H1 (cell line): ENCODE results near the gene PRSS22. TPM values are rescaled to one million over a fixed set of nuclear protein-coding genes. Genes with fewer than 3 reads are reported as not detected.

Experiments used
- CTCF ChIA-PET: fragments of 300-600 bp; sonication (Branson Sonifier 250); formaldehyde crosslinking; loops from one replicate; lab custom pipeline; 2021; ENCODE audit not compliant: partially characterized antibody; lab: Charles Lee
- POLR2A ChIA-PET: fragments of 300-600 bp; sonication (Branson Sonifier 250); formaldehyde crosslinking; loops from one replicate; lab custom pipeline; 2021; ENCODE audit warnings: inconsistent platforms; ENCODE audit not compliant: partially characterized antibody; lab: Charles Lee
- DNase-seq, 2 experiments: peaks; one replicate each; pipeline versions ENCODE4 v3.0.0 to v3.0.0-alpha.2; 2010 to 2022; ENCODE audit warnings: low spot score in 2 of 2, low read depth in 1 of 2, mixed read lengths in 1 of 2
- FAIRE-seq: peaks from 2 replicates; lab custom pipeline; 2011; peaks lifted over from hg19 to GRCh38; lab: Jason Lieb, UNC
- H2AFZ ChIP-seq: 2 replicates; pipeline ENCODE4 v1.8.1; 2012; ENCODE audit warnings: low read length, inconsistent platforms
- H2AK5ac ChIP-seq: 2 replicates; pipeline ENCODE4 v1.6.1; 2013; ENCODE audit warnings: low read depth, low read length
- H2BK120ac ChIP-seq: replicated peaks from 2 replicates; pipeline ENCODE3; 2013; ENCODE audit warnings: low read depth, low read length, inconsistent platforms
- H2BK12ac ChIP-seq: 2 replicates; pipeline ENCODE4 v1.6.1; 2013; ENCODE audit warnings: low read depth, low read length
- H2BK15ac ChIP-seq: 2 replicates; pipeline ENCODE4 v1.6.1; 2013; ENCODE audit warnings: low read length
- H2BK20ac ChIP-seq: 2 replicates; pipeline ENCODE4 v1.6.1; 2013; ENCODE audit warnings: low read length
- H2BK5ac ChIP-seq: 2 replicates; pipeline ENCODE4 v1.6.1; 2013; ENCODE audit warnings: low read depth, low read length
- H3K14ac ChIP-seq: 2 replicates; pipeline ENCODE4 v1.6.1; 2013; ENCODE audit warnings: inconsistent platforms; ENCODE audit not compliant: insufficient read length
- H3K18ac ChIP-seq: 2 replicates; pipeline ENCODE4 v1.6.1; 2013; ENCODE audit warnings: low read length; ENCODE audit errors: extremely low read depth
- H3K23ac ChIP-seq: 2 replicates; pipeline ENCODE4 v1.6.1; 2013; ENCODE audit warnings: inconsistent platforms; ENCODE audit not compliant: insufficient read length
- H3K23me2 ChIP-seq: 2 replicates; pipeline ENCODE4 v1.6.1; 2013; ENCODE audit warnings: low read depth, low read length
- H3K27ac ChIP-seq: 2 replicates; pipeline ENCODE4 v1.6.1; 2011; ENCODE audit warnings: low read depth, low read length, inconsistent platforms
- H3K27me3 ChIP-seq, 4 experiments: replicated peaks in 1 of 4; 1 replicate in 1 of 4; 2 replicates in 3 of 4; pipeline versions ENCODE4 v1.6.1 to v1.8.1; 2011 to 2013; ENCODE audit warnings: low read length in 3 of 4, mild to moderate bottlenecking in 3 of 4, inconsistent platforms in 2 of 4, mixed read lengths in 2 of 4, moderate library complexity in 1 of 4; ENCODE audit not compliant: control insufficient read depth in 3 of 4, insufficient read depth in 3 of 4; ENCODE audit errors: extremely low read depth in 1 of 4
- H3K36me3 ChIP-seq, 4 experiments: 2 replicates each; pipeline versions ENCODE4 v1.6.1 to v1.8.1; 2011 to 2013; ENCODE audit warnings: mild to moderate bottlenecking in 4 of 4, low read length in 3 of 4, moderate library complexity in 2 of 4, control low read depth in 1 of 4, inconsistent platforms in 1 of 4; ENCODE audit not compliant: insufficient read depth in 4 of 4, control insufficient read depth in 2 of 4
- H3K4ac ChIP-seq: replicated peaks from 2 replicates; pipeline ENCODE3; 2013; ENCODE audit warnings: low read length, low read depth, mixed read lengths, inconsistent platforms; ENCODE audit not compliant: insufficient read length
- H3K4me1 ChIP-seq, 4 experiments: replicated peaks in 1 of 4; 1 replicate in 1 of 4; 2 replicates in 3 of 4; pipeline versions ENCODE4 v1.6.1 to v1.8.1; 2011 to 2013; ENCODE audit warnings: low read length in 3 of 4, inconsistent platforms in 2 of 4, mixed read lengths in 1 of 4; ENCODE audit not compliant: insufficient read depth in 4 of 4, control insufficient read depth in 3 of 4
- H3K4me2 ChIP-seq, 2 experiments: 2 replicates each; pipeline versions ENCODE4 v1.6.1 to v1.8.1; 2011 to 2013; ENCODE audit warnings: low read depth in 2 of 2, low read length in 2 of 2, control low read depth in 1 of 2, inconsistent platforms in 1 of 2, mild to moderate bottlenecking in 1 of 2; ENCODE audit not compliant: insufficient read depth in 1 of 2
- H3K4me3 ChIP-seq, 4 experiments: fragments of 200-600, 300-600 bp in 1 of 4; sonication (generic), shearing (Covaris generic), sonication (Bioruptor Twin) in 1 of 4; 2 replicates each; pipeline versions ENCODE4 v1.5.1 to v1.8.1; 2011 to 2016; ENCODE audit warnings: low read length in 4 of 4, low read depth in 3 of 4, control low read depth in 2 of 4, inconsistent platforms in 2 of 4, mild to moderate bottlenecking in 2 of 4, mixed read lengths in 1 of 4, moderate library complexity in 1 of 4; ENCODE audit not compliant: insufficient read depth in 2 of 4; ENCODE audit errors: extremely low read depth in 1 of 4
- H3K56ac ChIP-seq: replicated peaks from 2 replicates; pipeline ENCODE3; 2013; ENCODE audit warnings: low read depth, mild to moderate bottlenecking, mixed read lengths, low read length, inconsistent platforms; ENCODE audit not compliant: insufficient read length
- H3K79me1 ChIP-seq: 2 replicates; pipeline ENCODE4 v1.6.1; 2013; ENCODE audit warnings: low read depth, low read length, control low read depth
- H3K79me2 ChIP-seq, 2 experiments: 2 replicates each; pipeline versions ENCODE4 v1.6.1 to v1.8.1; 2012 to 2013; ENCODE audit warnings: low read length in 2 of 2, mild to moderate bottlenecking in 2 of 2, inconsistent platforms in 1 of 2; ENCODE audit not compliant: insufficient read depth in 2 of 2, control insufficient read depth in 1 of 2
- H3K9ac ChIP-seq, 4 experiments: replicated peaks in 1 of 4; 1 replicate in 1 of 4; 2 replicates in 3 of 4; pipeline versions ENCODE4 v1.6.1 to v1.8.1; 2011 to 2013; ENCODE audit warnings: low read depth in 3 of 4, low read length in 3 of 4, control low read depth in 2 of 4, mild to moderate bottlenecking in 2 of 4, moderate library complexity in 2 of 4, inconsistent platforms in 1 of 4; ENCODE audit errors: extremely low read depth in 1 of 4
- H3K9me3 ChIP-seq, 2 experiments: 2 replicates each; pipeline versions ENCODE4 v1.6.1 to v1.8.1; 2012 to 2013; ENCODE audit warnings: mild to moderate bottlenecking in 2 of 2, moderate library complexity in 2 of 2, control low read depth in 1 of 2, inconsistent platforms in 1 of 2, low read depth in 1 of 2, low read length in 1 of 2, mixed read lengths in 1 of 2; ENCODE audit not compliant: insufficient read depth in 2 of 2
- H4K20me1 ChIP-seq, 2 experiments: replicated peaks in 1 of 2; 2 replicates each; pipeline versions ENCODE3 to v1.8.1; 2011 to 2013; ENCODE audit warnings: inconsistent platforms in 2 of 2, low read length in 2 of 2, mild to moderate bottlenecking in 1 of 2; ENCODE audit not compliant: insufficient read depth in 2 of 2, control insufficient read depth in 1 of 2
- H4K5ac ChIP-seq: 2 replicates; pipeline ENCODE4 v1.6.1; 2013; ENCODE audit warnings: low read length, low read depth, mixed read lengths, inconsistent platforms; ENCODE audit not compliant: insufficient read length
- H4K8ac ChIP-seq: 2 replicates; pipeline ENCODE4 v1.8.0; 2013; ENCODE audit warnings: mild to moderate bottlenecking, moderate library complexity, low read length, inconsistent platforms; ENCODE audit not compliant: insufficient read depth; ENCODE audit errors: extremely low read depth
- H4K91ac ChIP-seq: replicated peaks from 2 replicates; pipeline ENCODE3; 2013; ENCODE audit warnings: low read length, mixed read lengths, inconsistent platforms; ENCODE audit not compliant: insufficient read length
- KDM1A ChIP-seq: fragments of 200-600, 300-600 bp; sonication (generic); IDR thresholded peaks from 2 replicates; pipeline ENCODE4 v1.7.1; 2016; ENCODE audit warnings: mild to moderate bottlenecking, low read length, borderline replicate concordance
- KDM5A ChIP-seq: fragments of 200-600 bp; IDR thresholded peaks from 2 replicates; pipeline ENCODE4 v1.7.1; 2012; ENCODE audit warnings: mild to moderate bottlenecking, low read length, inconsistent platforms, mixed read lengths
- WGBS, 2 experiments: shearing (Covaris generic) in 1 of 2; methylation state at CpG; one replicate each; pipeline versions ENCODE4 v1.1.6 to v1.1.7; 2013 to 2015; ENCODE audit warnings: low lambda C conversion rate in 2 of 2, mixed read lengths in 2 of 2, inconsistent platforms in 1 of 2, low coverage in 1 of 2, missing lambda C conversion rate in 1 of 2; ENCODE audit not compliant: insufficient replicate concordance in 2 of 2, insufficient coverage in 1 of 2, insufficient read length in 1 of 2; ENCODE audit errors: extremely low coverage in 1 of 2, missing lambda C conversion rate in 1 of 2; 5-methylcytosine and 5-hydroxymethylcytosine counted together
- polyA plus RNA-seq, 7 experiments: library from polyadenylated mRNA; depleted of rRNA in 3 of 7; stranded (reverse) in 5 of 7; unstranded in 2 of 7; fragments of >200 nt in 5 of 7; fragments of 200-250 nt in 2 of 7; gene quantifications; 1 replicate in 5 of 7; 2 replicates in 1 of 7; 4 replicates in 1 of 7; pipeline versions ENCODE4 v1.2.1 to v1.2.3, GENCODE V29; 2011 to 2013; ENCODE audit warnings: missing spikeins in 2 of 7, mixed read lengths in 2 of 7
- total RNA-seq: library from RNA; stranded (reverse); fragmentation: NEBNext Ultra II Directional; extraction: Animal tissue kit (Norgen Biotek cat#: 25700); gene quantifications from 2 replicates; pipeline ENCODE4 v1.2.1, GENCODE V29; 2021

The PRSS22 gene
- total and polyA plus RNA-seq, 2 of the 8 experiments (the other 6 are each of a cell fraction or from before 2014, with no cell fraction given), result 4.0 to 4.4 TPM

DNA sequence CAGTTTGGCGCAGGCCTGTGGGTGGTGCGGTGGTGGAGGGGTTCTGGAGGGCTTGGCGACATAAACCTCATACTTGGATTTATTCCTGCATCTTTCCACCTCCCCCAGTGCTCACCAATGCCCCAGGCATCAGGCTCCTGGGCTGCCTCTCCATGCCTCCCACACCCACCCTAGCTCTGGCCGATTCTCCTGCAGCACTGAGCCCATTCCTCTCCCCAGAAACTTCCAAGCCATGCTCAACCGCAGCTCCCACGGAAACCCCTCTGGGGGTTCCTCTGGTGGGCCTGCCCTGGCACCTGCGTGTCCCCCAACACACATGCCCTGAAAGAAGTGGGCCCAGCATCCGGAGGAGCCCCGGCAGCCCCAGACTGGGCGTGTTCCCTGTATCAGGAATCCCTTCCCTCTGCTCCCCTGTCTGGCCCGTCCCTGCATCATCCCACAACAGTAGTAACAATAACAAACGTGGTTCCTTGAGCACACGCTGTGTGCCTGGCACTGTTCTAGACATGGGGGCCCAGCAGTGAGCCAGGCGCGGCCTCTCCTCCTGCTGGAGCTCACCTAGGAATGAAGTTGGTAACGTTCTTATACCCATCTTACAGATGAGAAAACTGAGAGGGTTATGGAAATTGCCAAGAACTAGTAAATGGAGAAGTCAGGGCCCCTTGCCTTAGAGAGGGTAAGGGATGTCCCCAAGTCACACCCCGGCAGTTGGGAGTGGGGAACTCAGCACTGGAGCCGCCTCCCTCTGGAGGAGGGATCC lies 38.6 kb downstream of the PRSS22 start:
- H3K36me3 ChIP-seq, result no peaks in the 10 kb centered on the region
- H2BK12ac ChIP-seq, result no peak overlapping the region
- H4K91ac ChIP-seq, result no peak overlapping the region
- 0 out of 2 replicates have a peak, but pooled peaks have one; percentile 17 for TF ChIP-seq KDM1A
- no peak for TF ChIP-seq KDM5A
- 87% methylated on average over 18 of the region's 18 CpGs; no CpG with 5 or more reads in 1 of the 2 experiments for WGBS, 2 experiments
- H2AFZ ChIP-seq, result no peak overlapping the region
- POLR2A ChIA-PET, result interaction anchor here (1.4 kb wide), 1 partner anchor 41 kb away, joined by 5 read pairs; no protein-coding TSS in a partner anchor
- H2BK15ac ChIP-seq, result 0 out of 2 replicates have a peak overlapping the region, but pooled peaks have one; percentile 81
- no peak overlapping the region for H2AK5ac ChIP-seq
- no peak overlapping the region for H3K27ac ChIP-seq
- no peak overlapping the region for H3K23ac ChIP-seq
- H4K5ac ChIP-seq, result no peak overlapping the region
- H3K4me2 ChIP-seq, result no peak overlapping the region
- no peak overlapping the region for H2BK20ac ChIP-seq
- H3K4me1 ChIP-seq, result peaks cover 0 to 4% (median 0%) of the 10 kb centered on the region in 4 experiments; a peak in 1 of 7 replicates
- no peak overlapping the region for H4K8ac ChIP-seq
- H3K79me2 ChIP-seq, result no peaks in the 10 kb centered on the region
- no peak overlapping the region for H2BK5ac ChIP-seq
- H3K18ac ChIP-seq, result no peak overlapping the region
- DNase-seq, result no peak
- no peaks in the 10 kb centered on the region for H3K79me1 ChIP-seq
- H3K14ac ChIP-seq, result no peak overlapping the region
- CTCF ChIA-PET, result interaction anchor here (1.0 to 1.4 kb wide), 3 partner anchors 19 to 51 kb away, joined by 3 to 4 read pairs (median 3); no protein-coding TSS in a partner anchor
- H3K23me2 ChIP-seq, result no peaks in the 10 kb centered on the region
- H3K9ac ChIP-seq, result no peak overlapping the region
- no peak for FAIRE-seq
- H3K9me3 ChIP-seq, result no peaks in the 10 kb centered on the region
- H2BK120ac ChIP-seq, result no peak overlapping the region
- H3K4me3 ChIP-seq, result no peak overlapping the region
- H3K27me3 ChIP-seq, result no peaks in the 10 kb centered on the region
- H4K20me1 ChIP-seq, result no peaks in the 10 kb centered on the region
- H3K4ac ChIP-seq, result no peak overlapping the region
- no peak overlapping the region for H3K56ac ChIP-seq
